ENCODE results near the gene SP100.

Gene SP100

DNA sequence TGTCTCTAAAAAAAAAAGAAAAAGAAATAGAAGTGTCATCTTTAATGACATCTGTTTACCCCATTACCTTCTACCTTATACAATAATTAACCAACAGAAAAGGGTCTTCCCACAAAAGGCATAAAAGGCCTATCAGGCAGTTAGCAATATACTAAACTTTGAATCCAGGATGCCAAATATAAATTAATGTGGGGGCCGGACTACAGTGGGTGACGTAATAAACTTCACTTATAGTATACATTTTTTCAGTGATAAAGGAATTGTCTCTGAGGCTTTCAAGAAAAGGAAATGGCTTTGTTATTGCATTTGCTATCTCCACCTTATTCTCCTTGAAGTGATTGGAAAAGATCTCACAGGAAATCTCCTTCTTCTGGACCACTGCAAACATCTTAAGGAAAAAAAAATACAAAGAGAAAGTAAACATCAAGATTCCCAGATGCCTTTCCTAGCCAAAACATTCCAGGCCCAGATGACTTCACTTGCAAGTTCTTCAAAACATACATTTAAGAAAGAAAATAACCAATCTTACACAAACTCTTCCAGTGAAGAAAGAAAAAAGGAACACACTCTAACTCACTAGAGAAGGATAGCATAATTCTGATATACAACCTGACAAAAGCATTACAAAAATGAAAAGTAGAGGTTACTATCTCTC, 170.5 kb downstream of the SP100 start:
- TF ChIP-seq, protein P1, sequence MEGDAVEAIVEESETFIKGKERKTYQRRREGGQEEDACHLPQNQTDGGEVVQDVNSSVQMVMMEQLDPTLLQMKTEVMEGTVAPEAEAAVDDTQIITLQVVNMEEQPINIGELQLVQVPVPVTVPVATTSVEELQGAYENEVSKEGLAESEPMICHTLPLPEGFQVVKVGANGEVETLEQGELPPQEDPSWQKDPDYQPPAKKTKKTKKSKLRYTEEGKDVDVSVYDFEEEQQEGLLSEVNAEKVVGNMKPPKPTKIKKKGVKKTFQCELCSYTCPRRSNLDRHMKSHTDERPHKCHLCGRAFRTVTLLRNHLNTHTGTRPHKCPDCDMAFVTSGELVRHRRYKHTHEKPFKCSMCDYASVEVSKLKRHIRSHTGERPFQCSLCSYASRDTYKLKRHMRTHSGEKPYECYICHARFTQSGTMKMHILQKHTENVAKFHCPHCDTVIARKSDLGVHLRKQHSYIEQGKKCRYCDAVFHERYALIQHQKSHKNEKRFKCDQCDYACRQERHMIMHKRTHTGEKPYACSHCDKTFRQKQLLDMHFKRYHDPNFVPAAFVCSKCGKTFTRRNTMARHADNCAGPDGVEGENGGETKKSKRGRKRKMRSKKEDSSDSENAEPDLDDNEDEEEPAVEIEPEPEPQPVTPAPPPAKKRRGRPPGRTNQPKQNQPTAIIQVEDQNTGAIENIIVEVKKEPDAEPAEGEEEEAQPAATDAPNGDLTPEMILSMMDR (IDR thresholded peaks at IDR 0.05; ENCODE audit: borderline replicate concordance, control extremely low read depth, extremely low read depth, insufficient read depth, missing control alignments), result no peak
- in situ Hi-C loops (cut with MboI; ENCODE audit: low sequenced_read_pairs, unreplicated experiment), result no loop called here
- DNase-seq (ENCODE audit: low spot score), result no peak

DNA sequence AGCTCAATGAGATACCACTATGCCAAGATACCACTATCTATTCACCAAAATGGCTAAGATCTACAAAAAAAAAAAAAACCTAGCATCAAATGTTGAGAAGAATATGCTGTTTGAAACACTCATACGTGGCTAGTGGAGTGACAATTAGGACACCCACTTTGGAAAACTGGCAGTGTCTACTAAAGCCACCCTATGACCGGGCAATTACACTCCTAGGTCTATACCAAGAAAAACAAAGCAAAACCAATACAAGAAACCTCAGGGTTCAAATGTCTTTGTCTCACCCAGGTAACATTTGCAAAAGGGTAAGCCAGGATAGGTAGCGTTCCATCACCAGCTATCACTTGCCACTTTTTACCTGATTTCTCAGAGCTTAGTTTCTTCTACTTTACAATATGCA, 173.0 kb downstream of the SP100 start:
- in situ Hi-C loops (cut with MboI; ENCODE audit: low sequenced_read_pairs, unreplicated experiment), result no loop called here
- TF ChIP-seq, protein P1 (IDR thresholded peaks at IDR 0.05; ENCODE audit: borderline replicate concordance, control extremely low read depth, extremely low read depth, insufficient read depth, missing control alignments), result no peak
- DNase-seq (ENCODE audit: low spot score), result no peak

DNA sequence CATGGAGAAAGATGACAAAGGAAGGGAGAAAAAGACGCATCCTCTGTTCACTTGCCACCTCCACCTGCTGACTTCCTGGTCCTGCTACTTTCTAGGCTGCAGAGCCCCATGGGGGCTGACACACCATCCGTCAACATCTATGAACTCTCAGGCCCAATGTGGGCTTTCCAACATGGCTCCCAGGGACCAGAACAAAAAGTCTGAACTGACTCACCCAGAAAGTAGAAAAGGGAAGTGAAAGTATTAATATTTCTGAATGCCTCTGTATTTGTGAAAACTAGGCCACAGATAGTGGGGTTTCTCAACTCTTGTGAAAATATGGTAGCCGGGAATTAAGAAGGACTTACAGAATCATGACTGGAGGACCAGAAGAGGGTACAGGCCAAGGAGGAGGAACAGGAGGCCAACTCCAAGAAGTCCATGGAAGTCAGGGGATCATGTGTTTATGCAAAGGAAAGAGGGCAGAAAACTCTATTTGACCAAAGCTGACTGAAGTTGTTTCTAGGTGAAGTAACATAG, 173.6 kb downstream of the SP100 start:
- in situ Hi-C loops (cut with MboI; ENCODE audit: low sequenced_read_pairs, unreplicated experiment), result loop anchor here (10.0 kb wide), 2 partner anchors 175 to 385 kb away; partner anchors contain the start of gene SP100

DNA sequence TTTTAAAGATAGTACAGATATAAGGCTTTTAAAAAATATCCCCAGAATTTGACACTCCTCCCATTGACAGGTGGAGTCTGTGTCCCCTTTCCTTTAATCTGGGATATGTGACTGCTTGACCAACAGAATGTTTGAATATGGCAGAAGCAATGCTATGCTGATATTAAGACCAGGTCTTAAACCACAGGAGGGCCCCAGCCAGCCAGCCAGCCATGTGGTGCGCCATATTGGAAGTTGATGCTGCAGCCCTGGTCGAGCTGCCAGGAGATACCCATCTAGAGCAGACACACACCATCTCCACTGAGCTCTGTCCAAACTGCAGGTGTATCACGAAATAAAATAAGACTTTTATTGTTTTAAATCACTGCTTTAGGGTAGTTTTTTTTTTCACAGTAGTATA, 174.3 kb downstream of the SP100 start:
- in situ Hi-C loops (cut with MboI; ENCODE audit: low sequenced_read_pairs, unreplicated experiment), result loop anchor here (10.0 kb wide), 2 partner anchors 176 to 386 kb away; partner anchors contain the start of gene SP100
- TF ChIP-seq, protein P1 (IDR thresholded peaks at IDR 0.05; ENCODE audit: borderline replicate concordance, control extremely low read depth, extremely low read depth, insufficient read depth, missing control alignments), result no peak
- DNase-seq (ENCODE audit: low spot score), result no peak

More for the DNA sequence above, 173.6 kb downstream of the SP100 start:
- DNase-seq (ENCODE audit: low spot score), result peak; percentile 69
- TF ChIP-seq, protein P1 (IDR thresholded peaks at IDR 0.05; ENCODE audit: borderline replicate concordance, control extremely low read depth, extremely low read depth, insufficient read depth, missing control alignments), result no peak

DNA sequence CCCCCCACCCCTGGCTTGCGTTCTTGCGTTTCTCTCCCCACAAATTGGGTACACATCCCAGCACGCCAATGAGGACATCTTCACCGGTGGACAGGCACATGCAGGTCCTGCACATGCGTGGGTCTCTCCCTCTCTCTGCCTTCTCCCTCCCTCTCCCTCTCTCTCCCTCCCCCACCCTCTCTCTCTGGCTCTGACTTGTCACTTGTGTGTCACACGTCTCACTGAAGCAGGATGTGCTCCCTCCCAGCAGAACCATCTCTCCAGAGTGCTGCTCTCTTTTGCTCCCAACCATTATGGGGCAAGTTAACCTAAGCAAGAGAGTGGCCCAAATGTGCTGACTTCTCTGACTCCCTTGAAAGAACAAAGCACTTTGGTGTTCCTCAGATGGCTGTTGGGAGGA, 175.8 kb downstream of the SP100 start:
- in situ Hi-C loops (cut with MboI; ENCODE audit: low sequenced_read_pairs, unreplicated experiment), result loop anchor here (10.0 kb wide), 2 partner anchors 177 to 387 kb away; partner anchors contain the start of gene SP100
- DNase-seq (ENCODE audit: low spot score), result no peak
- TF ChIP-seq, protein P1 (IDR thresholded peaks at IDR 0.05; ENCODE audit: borderline replicate concordance, control extremely low read depth, extremely low read depth, insufficient read depth, missing control alignments), result no peak

DNA sequence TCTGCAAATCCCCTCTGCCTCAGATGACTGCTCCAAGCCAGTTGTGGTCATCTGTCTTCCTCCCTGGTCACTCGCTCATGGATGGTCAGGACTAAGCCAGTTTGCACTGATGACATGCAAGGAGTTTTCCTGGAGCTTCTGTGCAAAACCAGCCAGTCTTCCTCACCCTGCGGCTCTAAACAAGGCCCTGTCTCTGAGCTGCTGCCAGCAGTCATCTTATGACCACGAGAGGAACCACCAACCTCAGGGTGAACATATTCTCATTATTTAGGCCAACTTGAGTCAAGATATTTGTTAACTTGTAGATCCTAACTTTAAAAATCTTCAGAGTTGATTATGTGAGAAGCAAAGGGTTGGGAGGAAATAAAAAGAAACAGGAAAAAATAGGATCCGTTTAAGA, 176.8 kb downstream of the SP100 start:
- TF ChIP-seq, protein P1 (IDR thresholded peaks at IDR 0.05; ENCODE audit: borderline replicate concordance, control extremely low read depth, extremely low read depth, insufficient read depth, missing control alignments), result no peak
- in situ Hi-C loops (cut with MboI; ENCODE audit: low sequenced_read_pairs, unreplicated experiment), result loop anchor here (10.0 kb wide), 2 partner anchors 178 to 388 kb away; partner anchors contain the start of gene SP100
- no peak for DNase-seq (ENCODE audit: low spot score)
